Measurements from ENCODE around the gene HIPK2. TPM values are rescaled to one million over a fixed set of nuclear protein-coding genes. Genes with fewer than 3 reads are reported as not detected.

Gene HIPK2
- total RNA-seq, 1 donor from 2014 or later = 44.0 TPM

- no peak for TF ChIP-seq CTCF (IDR thresholded peaks at IDR 0.05; ENCODE audit: insufficient read depth, low read length, poor library complexity, severe bottlenecking)
- Histone ChIP-seq H3K4me3 (ENCODE audit: low read depth, low read length) (no peak overlapping the region), H3K27me3 (ENCODE audit: control insufficient read depth, insufficient read depth, low read length) (no peaks in the 10 kb centered on the region), H3K36me3 (ENCODE audit: control insufficient read depth, insufficient read depth, low read length) (no peaks in the 10 kb centered on the region)
- no peak for DNase-seq (ENCODE audit: low read depth)
Observed at GRCh38 chr7:139808846-139809442, 31.1 kb upstream of the HIPK2 start.

- Histone ChIP-seq H3K27me3 (ENCODE audit: control insufficient read depth, insufficient read depth, low read length) (no peaks in the 10 kb centered on the region), H3K4me3 (ENCODE audit: low read depth, low read length) (no peak overlapping the region), H3K36me3 (ENCODE audit: control insufficient read depth, insufficient read depth, low read length) (no peaks in the 10 kb centered on the region)
- no peak for TF ChIP-seq CTCF (IDR thresholded peaks at IDR 0.05; ENCODE audit: insufficient read depth, low read length, poor library complexity, severe bottlenecking)
- no peak for DNase-seq (ENCODE audit: low read depth)
Observed at GRCh38 chr7:139808427-139808826, 30.6 kb upstream of the HIPK2 start.

GRCh38 chr7:139807009-139807408 lies 29.2 kb upstream of the HIPK2 start:
- no peak for DNase-seq (ENCODE audit: low read depth)
- no peak for TF ChIP-seq CTCF (IDR thresholded peaks at IDR 0.05; ENCODE audit: insufficient read depth, low read length, poor library complexity, severe bottlenecking)
- Histone ChIP-seq H3K4me3 (ENCODE audit: low read depth, low read length) (no peak overlapping the region), H3K27me3 (ENCODE audit: control insufficient read depth, insufficient read depth, low read length) (no peaks in the 10 kb centered on the region), H3K36me3 (ENCODE audit: control insufficient read depth, insufficient read depth, low read length) (no peaks in the 10 kb centered on the region)

- Histone ChIP-seq H3K4me3 (ENCODE audit: low read depth, low read length) (no peak overlapping the region), H3K36me3 (ENCODE audit: control insufficient read depth, insufficient read depth, low read length) (no peaks in the 10 kb centered on the region), H3K27me3 (ENCODE audit: control insufficient read depth, insufficient read depth, low read length) (no peaks in the 10 kb centered on the region)
- no peak for DNase-seq (ENCODE audit: low read depth)
- TF ChIP-seq CTCF (IDR thresholded peaks at IDR 0.05; ENCODE audit: insufficient read depth, low read length, poor library complexity, severe bottlenecking) = no peak
Observed at GRCh38 chr7:139804571-139804970, 26.8 kb upstream of the HIPK2 start.

GRCh38 chr7:139799586-139799985 lies 21.8 kb upstream of the HIPK2 start:
- Histone ChIP-seq H3K4me3 (ENCODE audit: low read depth, low read length) (no peak overlapping the region), H3K36me3 (ENCODE audit: control insufficient read depth, insufficient read depth, low read length) (peaks cover 3% of the 10 kb centered on the region), H3K27me3 (ENCODE audit: control insufficient read depth, insufficient read depth, low read length) (no peaks in the 10 kb centered on the region)
- no peak for DNase-seq (ENCODE audit: low read depth)
- TF ChIP-seq CTCF (IDR thresholded peaks at IDR 0.05; ENCODE audit: insufficient read depth, low read length, poor library complexity, severe bottlenecking) = no peak

- TF ChIP-seq CTCF (IDR thresholded peaks at IDR 0.05; ENCODE audit: insufficient read depth, low read length, poor library complexity, severe bottlenecking) = no peak
- H3K27me3 ChIP-seq (ENCODE audit: control insufficient read depth, insufficient read depth, low read length) = no peaks in the 10 kb centered on the region
- H3K4me3 ChIP-seq (ENCODE audit: low read depth, low read length) = no peak overlapping the region
- peaks cover 3% of the 10 kb centered on the region for H3K36me3 ChIP-seq (ENCODE audit: control insufficient read depth, insufficient read depth, low read length)
- no peak for DNase-seq (ENCODE audit: low read depth)
Observed at GRCh38 chr7:139798892-139799291, 21.1 kb upstream of the HIPK2 start.

Data from kidney epithelial cell (primary cell).